HFF-Myc (cell line): ENCODE data around the gene AHRR.

Experiments used
- DNase-seq: peaks from one replicate; pipeline ENCODE4 v3.0.0-alpha.2; 2011; ENCODE audit warnings: low read depth; ENCODE audit errors: extremely low read depth
- H3K4me3 ChIP-seq: replicated peaks from 2 replicates; pipeline ENCODE4 v1.5.1; 2011; ENCODE audit warnings: low read depth, mild to moderate bottlenecking, control low read depth, low read length
- CTCF ChIP-seq: IDR thresholded peaks from 2 replicates; pipeline ENCODE4 v1.5.1; 2012; ENCODE audit warnings: mild to moderate bottlenecking, low read depth, low read length, control low read depth; ENCODE audit errors: missing control alignments

AHRR gene

GRCh38 chr5:312845-313244 is 8.7 kb upstream of the AHRR start:
- DNase-seq, result no peak
- no peak for TF ChIP-seq CTCF

GRCh38 chr5:313265-313664 is 8.2 kb upstream of the AHRR start:
- H3K4me3 ChIP-seq, result no peak overlapping the region
- DNase-seq, result no peak
- no peak for TF ChIP-seq CTCF

More at GRCh38 chr5:312845-313244, 8.7 kb upstream of the AHRR start:
- H3K4me3 ChIP-seq, result no peak overlapping the region

DNA sequence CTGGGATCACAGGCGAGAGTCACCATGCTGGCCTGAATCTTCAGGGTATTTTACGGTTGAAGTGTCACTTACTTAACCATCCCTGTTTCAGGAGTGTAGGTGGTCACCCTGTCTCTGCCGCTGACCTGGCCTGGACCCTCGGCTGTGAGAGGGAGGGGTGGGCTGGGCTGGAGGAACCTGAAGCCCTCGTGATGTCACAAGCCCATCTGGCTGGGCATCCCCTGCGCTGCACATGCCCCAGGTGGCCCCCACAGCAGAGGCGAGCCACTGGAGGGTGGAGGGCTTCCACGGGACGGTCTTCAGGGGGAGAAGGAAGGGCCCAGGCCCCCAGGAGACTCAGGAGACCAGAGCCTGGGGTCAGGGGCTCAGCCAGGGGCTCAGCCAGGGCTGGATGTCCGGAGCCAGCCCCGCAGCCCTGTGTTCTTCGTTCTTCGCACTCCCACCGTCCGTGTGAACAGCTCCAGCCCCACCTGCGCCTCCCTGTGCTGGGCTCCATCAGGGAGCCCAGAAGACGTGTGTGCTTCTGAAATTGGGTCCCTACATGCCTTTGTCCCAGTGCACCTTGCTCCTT is 7.6 kb upstream of the AHRR start:
- TF ChIP-seq CTCF, result no peak
- DNase-seq, result no peak
- H3K4me3 ChIP-seq, result no peak overlapping the region

GRCh38 chr5:314676-315487 is 6.6 kb upstream of the AHRR start:
- no peak overlapping the region for H3K4me3 ChIP-seq
- DNase-seq, result no peak
- TF ChIP-seq CTCF, result no peak

DNA sequence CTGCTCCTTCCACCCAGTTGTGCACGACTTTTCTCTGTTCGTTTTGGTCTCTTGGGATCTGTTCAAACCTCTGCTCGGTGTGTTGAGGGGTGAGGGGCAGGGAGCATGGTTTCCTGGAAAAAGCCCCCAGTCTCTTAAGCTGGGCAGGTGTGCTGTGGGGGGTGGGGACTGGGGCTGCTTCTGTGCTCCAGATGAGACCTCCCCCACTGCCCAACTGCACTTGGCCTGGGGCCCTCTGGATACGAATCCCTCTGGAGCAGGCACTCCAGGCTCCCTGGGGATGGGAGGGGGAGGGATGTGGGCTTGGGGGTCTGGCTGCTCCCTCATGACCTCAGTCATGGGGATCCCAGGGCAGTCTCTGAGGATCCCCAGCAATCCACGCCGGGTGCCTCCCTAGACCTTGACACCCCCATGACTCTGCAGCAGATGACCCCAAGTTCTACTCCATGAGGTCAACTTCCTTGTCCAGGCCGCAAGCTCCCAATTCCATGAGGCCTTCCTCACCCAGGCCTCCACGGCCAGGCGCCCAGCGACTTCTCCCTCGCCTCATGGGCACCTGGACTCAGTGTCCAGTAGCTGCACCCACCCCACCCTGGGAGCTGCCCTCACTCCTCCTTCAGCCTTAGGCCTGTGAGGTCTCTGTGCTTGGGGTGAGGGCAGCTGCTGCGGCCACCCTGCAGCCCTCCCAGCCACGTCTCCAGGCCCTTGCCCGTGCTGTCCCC is 5.9 kb upstream of the AHRR start:
- no peak overlapping the region for H3K4me3 ChIP-seq
- no peak for TF ChIP-seq CTCF
- DNase-seq, result no peak

DNA sequence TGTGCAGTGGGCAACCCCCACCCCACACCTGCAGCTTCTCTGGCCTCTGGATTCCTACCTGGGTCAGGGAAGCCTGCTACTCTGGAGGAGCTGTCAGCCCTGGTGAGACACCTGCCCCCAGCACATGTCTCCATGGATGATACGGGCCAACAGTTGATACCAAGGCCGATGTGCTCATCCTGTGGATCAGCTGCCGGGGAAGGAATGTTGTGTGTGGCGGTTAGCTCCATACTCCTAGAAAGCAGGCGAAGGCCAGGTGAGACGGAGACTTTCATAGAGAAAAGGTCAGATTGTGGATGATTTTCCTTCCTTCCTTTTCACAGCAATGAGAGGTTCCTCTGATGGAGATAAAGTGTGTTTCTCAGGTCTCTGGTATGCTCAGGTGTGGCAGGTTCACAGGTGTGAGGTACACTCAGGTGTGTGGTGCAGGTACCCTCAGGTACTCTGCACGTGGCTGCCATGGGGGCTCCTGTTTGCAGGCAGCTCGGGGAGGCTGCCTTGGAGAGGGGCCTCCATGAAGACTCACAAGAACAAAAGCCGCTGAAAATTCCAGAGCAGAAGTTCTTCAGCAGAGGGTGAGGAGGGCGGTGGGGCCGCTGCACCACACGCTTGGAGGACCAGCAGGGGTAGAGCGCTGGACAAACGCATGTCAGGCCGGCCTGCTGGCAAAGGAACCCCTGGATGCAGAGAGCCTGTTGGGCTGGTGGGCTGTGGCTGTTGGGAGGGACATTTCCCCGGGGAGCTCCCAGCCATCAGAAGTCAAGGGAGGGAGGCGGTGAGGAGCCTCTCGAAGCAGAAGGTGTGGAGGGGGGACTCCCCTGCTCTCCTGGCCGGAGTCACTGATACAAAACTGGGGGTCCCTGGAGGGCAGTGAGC is 5.1 kb upstream of the AHRR start:
- no peak for DNase-seq
- TF ChIP-seq CTCF, result no peak
- H3K4me3 ChIP-seq, result no peak overlapping the region
